Limb (tissue), 2 donors: ENCODE measurements around the gene ISY1.
A peak's percentile ranks its signal among the peaks of the same experiment; 100 is the strongest.
"Not testable (repeated sequence)": the region's sequence is repeated elsewhere in the genome, so short reads cannot be mapped to it uniquely, and the experiment has no call there.

ENCODE experiments used
- DNase-seq, 2 donors: peaks; one replicate each; pipeline ENCODE4 v3.0.0-alpha.2; 2016; ENCODE audit errors: extremely low spot score in 2 of 2

ISY1 gene

DNA sequence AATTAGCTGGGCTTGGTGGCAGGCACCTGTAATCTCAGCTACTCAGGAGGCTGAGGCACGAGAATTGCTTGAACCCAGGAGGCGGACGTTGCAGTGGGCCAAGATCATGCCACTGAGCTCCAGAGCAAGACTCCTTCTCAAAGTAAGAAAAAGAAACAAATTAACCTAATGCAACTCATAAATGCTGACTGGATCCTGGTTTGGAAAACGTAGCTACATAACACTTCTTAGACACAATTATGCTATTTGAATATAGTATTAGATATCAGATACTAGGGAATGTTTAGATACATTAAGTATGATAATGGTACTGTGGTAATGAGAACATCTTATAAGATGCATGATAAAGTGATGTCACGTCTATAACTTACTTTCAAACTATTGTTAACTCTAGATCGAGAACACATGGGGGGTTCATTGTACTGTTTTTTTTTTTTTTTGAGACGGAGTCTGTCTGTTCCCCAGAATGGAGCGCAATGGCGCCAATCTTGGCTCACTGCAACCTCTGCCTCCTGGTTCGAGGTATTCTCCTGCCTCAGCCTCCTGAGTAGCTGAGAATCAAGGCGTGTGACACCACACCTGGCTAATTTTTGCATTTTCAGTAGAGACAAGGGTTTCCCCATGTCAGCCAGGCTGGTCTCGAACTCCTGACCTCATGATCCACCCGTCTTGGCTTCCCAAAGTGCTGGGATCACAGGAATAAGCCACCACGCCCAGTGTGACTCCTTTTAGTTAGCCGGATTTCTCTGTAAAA lies 5.9 kb upstream of the ISY1 start:
- DNase-seq, result no peak

DNA sequence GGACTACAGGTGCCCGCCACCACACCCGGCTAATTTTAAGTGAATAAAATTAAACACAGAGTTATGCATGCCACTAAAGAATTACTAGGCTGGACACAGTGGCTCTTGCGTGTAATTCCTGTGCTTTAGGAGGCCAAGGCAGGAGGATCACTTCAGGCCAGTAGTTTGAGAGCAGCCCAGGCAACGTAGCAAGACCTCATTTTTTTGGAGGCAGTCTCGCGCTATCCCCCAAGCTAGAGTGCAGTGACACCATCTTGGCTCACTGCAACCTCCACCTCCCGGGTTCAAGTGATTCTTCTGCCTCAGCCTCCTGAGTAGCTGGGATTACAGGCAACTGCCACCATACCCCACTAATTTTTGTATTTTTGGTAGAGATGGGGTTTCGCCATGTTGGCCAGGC lies 4.7 kb upstream of the ISY1 start:
- not testable (repeated sequence) for DNase-seq

DNA sequence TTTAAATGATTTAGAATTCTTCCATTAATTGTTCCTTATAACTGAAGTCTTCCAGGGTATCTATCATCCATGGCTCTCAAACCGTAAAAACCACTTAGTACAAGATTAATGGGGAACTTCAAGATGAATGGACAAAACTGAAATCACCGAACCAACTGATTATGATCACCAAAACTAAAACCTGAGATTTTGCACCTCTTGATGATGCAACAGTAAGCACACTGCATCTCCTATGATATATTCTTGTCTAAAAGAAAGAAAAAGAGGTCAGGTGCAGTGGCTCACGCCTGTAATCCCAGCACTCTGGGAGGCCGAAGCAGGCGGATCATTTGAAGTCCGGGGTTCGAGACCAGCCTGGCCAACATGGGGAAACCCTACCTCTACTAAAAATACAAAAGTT lies 3.6 kb upstream of the ISY1 start:
- no peak for DNase-seq

DNA sequence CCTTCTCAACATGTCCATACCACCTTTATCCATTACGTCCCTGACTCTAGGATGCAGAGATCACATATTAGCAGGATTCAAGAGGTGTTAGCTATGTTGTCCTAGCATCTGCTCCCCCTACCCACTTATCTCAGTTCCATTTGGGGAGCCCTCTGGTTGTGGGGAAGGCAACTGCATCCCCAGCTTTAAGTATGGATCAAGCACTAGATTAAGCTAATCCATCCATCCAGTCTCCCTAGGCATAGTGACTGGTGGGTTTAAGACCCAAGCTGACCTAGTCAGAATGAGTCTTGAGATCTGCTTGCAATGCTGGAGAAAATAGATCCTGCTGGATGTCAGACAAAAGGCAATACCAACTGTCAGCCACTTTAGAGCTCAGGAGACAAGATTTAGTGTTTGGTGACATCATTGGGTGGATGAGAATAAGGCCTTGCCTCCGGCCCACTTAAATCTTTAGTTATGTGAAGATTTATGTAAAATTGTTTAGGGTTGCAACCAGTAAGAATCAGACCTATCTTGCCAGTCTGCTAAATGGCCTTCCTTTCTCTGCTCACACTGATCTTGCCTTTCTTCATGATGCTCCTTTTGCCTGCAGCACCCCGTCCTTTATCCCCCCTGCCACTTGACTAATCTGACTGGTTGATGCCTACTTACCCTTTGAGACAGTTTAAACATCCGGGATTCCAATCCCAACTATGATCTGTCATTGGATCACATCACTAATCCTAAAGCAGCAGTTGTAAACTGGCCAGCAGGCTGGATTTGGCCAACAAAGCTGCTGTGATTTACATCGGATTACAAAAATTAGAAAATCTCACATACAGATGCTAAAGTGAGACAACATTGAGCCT lies 2.1 kb upstream of the ISY1 start:
- DNase-seq, result no peak

DNA sequence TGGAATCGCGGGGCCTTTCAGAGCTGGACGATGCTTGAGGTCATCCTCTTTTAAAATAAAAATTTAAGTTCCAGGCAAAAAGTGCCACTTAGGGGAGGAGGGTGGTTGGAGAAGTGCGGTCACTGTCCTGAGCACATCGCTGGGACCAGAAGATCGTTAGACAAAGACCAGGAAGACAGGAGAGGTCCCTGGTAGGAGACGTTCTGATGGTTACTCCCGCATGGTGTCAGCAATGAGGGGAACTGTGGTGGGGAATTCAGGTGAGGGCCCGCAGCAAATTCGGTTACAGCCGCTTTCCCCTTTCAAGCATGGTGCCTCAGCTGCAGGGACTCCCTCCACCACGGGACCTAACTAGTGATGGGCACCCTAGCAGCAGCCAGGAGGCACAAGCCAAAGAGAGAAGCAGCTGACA lies 1.0 kb upstream of the ISY1 start:
- peak in 1 of 2 donors; percentile 37 for DNase-seq

DNA sequence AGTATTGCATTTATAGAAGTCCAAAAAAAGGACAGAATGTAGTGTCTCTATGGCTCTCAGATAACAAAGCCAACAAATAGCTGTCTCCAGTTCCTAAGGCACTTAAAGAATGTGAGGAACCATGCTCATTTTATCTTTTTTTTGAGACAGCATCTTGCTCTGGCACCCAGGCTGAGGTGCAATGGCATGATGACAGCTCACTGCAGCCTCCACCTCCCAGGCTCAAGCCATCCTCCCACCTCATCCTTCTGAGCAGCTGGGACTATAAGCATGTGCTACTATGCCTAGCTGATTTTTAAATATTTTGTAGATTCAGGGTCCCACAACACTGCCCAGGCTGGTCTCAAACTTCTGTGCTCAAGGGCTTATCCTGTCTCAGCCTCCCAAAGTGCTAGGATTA lies 16.1 kb downstream of the ISY1 start:
- no peak for DNase-seq

DNA sequence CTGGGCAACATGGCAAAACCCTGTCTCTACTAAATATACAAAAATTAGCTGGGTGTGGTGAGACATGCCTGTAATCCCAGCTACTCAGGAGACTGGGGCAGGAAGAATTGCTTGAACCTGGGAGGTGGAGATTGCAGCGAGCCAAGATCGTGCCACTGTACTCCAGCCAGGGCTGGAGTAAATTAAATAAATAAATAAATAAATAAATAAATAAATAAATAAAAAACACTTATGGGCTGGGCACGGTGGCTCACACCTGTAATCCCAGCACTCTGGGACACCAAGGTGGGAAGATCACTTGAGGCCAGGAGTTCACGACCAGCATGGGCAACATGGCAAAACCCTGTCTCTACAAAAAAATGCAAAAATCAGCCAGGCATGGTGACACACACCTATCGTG lies 19.9 kb downstream of the ISY1 start:
- DNase-seq, result not testable (repeated sequence)

DNA sequence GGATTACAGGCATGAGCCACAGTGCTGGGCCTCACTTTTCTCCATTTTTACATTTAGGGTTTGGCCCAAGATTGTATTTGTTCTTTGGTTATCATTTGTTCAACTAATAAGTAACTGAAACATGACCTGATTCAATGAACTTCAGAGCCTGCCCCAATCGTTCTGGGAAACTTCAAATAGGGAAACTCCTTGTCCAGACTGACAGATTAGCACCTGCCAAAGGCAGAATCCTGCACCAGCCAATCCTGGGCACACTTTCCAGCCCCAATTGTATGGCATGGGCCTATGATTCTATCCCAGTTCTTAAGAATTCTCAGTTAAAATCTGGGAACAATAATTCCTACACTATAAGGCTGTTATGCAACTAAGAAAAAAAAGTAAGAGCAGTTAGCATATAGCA lies 21.0 kb downstream of the ISY1 start:
- DNase-seq, result no peak

DNA sequence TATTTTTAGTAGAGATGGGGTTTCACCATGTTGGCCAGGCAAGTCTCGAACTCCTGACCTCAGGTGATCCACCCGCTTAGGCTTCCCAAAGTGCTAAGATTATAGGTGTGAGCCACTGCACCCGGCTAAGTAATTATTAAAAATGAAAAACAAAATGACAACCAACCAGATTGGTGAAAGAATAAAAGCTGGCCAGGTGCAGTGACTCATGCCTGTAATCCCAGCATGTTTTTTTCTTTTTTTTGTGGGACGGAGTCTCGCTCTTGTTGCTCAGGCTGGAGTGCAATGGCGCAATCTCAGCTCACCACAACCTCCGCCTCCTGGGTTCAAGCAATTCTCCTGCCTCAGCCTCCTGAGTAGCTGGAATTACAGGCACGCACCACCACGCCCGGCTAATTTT lies 24.6 kb downstream of the ISY1 start:
- DNase-seq, result not testable (repeated sequence)

DNA sequence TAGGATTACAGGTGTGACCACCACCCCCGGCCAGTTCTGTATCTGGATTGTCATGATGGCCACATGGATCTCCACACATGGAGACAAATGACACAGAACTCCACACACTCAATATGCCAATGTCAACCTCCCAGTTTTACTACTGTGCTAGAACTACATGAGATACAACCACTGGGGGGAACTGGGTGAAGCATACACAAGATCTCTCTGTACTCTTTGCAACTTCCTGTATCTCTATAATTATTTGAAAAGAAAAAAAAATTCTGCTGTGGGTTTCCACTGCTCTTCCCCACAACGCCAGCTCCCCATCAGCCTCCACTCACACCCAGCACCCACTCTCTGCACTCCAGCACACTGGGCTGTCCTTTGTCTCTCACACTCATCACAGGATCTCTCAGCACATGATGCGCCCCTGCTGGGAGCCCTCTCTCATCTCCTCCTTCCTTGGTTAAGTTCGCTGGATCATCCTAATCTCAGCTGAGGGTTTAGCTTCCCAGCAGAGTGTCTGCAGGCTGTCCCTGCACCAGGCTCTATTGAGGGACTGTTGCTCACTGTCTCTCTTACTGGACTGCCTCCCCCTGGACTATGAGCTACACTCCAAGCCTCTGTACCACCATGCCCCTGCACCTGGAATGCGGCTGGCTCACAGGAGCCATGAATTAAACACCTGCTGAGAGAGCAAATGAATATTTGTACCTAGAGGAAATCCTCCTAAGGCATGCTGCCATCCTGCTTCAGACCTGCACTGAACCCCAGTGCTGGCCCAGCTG lies 28.6 kb downstream of the ISY1 start:
- no peak for DNase-seq

DNA sequence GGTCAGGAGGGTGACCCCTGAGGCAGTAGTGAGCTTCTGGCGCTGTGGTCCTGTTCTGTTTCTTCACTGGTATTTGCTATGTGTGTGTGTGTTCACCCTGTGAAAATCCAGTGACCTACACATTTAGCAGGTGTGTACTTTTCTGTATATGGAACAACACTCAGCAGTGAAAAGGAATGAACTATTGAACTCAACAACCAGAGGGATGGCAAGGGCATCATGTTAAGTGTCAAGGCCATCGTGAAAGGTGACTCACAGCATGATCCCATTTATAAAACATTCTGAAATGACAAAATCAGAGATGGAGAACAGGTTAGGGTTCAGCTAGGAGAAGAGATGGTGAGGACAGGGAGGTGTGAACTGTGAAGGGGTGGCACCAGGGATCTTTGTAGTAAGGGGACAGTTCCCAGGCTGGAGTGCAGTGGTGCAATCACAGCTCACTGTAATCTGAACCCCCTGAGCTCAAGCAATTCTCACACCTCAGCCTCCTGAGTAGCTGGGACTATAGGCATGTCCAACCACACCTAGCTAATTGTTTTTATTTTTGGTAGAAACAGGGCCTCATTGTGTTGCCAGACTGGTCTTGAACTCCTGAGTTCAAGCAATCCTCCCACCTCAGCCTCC lies 29.3 kb downstream of the ISY1 start:
- no peak for DNase-seq

DNA sequence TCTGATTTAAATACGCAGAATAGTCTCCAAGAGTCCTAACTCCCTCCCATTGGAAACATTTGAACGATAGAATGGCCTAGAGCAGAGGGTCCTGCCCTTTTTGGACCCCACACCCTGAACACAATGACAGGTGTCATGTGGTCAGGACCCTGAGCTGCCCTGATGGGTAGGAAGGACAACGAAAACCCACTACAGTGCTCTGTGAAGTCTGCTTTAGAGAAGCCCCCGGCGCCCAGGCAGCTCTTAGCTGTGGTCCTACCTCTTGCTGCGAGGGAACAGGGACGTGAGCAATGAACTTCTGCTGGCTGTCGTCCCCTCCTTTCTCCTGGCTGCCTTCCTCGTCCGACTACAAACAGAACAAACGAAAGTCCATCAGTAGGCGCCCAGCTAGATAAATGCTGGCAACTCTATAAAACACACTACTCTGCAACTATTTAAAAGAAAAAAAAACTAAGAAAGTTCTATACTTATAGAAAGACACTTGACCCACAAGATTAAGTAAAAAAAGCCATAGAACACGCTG lies 30.5 kb downstream of the ISY1 start:
- no peak for DNase-seq

DNA sequence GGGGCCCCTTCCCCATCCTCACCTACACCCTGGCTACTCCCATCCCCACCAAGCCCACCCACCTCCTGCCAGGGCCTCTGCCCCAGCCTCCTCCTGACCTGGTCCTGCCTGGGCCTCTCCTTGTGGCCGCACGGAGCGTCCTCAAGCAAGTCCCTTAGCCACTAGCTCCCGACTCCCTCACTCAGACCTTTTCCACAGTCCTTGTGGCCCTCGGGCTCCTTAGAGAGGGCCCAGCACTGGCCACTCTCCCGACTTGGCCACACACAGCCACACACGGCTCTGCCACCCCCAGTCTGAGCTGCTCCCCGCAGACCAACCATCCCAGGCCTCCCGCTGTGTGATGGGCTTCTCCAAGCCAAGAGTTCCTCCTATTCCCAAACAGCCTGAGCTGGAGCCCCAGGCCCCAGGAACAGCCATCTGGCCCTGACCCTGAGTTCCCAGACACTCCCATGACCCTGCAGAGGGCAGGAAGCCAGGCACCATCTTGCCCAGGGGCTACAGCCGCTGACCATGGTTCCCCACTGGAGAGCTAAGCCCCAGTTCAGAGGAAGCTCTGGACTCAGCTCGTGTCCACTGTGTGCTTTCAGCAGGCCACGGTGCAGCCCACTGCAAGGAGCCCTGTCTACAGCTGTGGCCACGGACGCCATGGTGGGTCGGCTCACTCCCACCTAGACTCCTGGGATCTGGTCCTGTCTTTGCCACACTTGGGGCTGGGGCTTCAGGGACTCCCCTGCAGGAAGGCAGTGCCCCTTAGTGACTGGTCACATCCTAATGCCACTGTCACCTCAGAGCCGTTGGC lies 32.3 kb downstream of the ISY1 start:
- no peak for DNase-seq

DNA sequence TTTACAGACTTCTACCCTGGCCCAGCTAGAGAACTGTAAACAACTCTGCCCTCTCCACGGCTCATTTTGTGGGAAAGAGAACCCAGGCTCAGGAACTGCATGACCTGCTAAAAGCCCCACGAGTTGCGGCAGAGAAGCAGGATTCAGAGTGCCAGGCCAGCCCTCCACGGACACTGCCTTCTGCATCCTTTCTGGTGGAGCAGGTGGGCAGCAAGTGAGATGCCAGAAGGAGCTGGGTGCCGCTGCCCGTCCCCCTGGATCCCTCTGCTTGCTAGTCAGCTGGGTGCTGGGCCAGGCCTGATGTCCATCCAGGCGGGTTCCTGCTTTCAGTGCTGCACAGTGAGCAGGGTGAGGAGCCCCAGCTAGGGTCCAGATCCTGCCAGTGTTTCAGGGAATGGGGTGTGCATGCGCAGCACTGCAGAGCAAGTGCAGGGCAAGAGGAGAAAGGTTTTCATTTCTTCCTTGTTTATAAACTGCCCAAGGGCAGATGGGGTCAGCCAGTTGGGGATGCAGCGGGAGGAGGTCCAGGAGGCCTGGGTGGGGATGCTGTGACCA lies 34.1 kb downstream of the ISY1 start:
- no peak for DNase-seq

DNA sequence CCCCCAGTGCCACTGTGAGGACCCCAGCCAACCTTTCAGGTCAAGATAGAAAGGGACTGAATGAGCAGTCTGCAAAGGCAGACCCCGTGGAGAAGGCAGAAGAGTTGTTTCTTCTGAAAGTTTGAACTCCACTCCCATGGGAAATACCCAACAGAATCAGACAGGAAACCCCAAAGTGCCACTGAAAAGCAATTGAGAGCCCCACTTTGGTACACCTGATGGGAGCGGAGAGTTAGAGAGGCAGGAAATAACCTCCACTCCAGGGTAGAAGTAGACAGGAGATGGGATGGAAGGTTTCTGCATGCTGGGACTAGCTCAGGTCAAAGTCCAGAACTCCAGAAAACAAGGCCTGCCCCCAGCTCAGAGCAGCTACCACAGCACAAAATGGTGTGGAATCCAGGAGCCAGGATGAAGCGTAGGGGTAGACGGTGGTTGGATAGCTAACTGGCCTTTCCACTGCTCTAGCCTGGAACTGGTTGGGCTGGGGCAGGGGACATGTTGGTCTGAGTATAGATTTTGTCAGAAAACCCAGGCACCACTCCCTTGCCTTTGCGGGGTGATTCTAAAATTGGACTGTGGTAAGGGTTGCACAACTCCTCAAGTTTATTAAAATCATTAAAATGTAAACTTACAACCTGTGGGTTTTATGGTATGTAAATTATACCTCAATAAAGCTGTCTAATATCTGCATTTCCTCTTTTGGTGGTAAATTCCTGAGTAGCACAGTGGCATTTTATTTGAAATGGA lies 37.4 kb downstream of the ISY1 start:
- no peak for DNase-seq

DNA sequence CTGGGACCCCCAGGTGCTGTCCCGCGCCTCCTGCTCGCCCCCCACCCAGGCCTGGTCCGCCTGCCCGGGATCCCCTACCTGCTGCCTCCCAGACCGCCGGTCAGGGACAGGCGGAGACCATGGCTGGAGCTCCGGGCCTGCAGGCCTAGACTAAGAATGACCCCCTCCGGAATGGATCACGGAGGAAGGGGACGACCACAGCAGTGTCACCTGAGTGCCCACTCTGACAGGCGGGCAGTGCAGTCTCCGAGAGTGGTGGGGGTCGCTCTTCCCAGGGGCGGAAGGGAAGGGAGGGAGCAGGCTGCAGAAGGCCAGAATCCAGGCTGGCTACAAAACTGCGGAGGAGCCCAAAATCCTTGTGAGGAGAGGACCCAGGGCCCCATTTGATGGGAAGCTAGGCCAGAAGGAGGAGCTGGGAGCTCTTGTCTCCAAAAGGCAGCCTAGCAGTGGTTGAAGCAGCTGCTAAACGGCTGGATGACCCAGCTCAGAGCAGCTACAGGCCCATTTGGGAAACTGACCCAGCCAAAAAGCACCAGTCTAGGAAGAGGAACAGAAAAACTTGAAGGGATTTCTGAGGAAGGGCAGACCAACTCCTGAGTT lies 38.4 kb downstream of the ISY1 start:
- no peak for DNase-seq

DNA sequence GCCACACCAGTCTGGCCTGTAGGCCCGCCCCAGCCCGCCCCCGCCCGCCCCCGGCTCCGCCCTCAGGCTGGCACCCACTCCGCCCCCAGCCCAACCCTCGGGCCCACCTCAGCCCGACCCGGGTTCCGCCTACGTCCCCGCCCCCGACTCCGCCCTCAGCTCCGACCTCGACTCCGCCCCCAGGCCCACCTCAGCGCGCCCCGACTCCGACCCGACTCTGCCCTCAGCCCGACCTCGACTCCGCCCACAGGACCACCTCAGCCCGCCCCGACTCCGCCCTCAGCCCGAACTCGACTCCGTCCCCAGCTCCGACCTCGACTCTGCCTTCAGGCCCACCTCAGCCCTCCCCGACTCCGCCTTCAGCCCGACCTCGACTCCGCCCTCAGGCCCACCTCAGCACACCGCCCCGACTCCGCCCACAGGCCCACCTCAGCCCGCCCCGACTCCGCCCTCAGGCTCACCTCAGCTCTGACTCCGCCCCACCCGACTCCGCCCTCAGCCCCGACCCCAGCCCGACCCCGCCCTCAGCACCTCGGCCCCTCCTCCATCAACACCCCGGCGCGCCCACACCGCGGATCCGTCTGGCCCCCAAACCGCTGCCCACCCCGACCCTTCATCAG lies 39.0 kb downstream of the ISY1 start, which contains the start of gene RAB43:
RAB43 (minus strand) TSS at position 13 of the 620 bp plus-strand sequence. CDS start 315 bp downstream, outside the sequence.
- peak; percentile 87 to 97 for DNase-seq

DNA sequence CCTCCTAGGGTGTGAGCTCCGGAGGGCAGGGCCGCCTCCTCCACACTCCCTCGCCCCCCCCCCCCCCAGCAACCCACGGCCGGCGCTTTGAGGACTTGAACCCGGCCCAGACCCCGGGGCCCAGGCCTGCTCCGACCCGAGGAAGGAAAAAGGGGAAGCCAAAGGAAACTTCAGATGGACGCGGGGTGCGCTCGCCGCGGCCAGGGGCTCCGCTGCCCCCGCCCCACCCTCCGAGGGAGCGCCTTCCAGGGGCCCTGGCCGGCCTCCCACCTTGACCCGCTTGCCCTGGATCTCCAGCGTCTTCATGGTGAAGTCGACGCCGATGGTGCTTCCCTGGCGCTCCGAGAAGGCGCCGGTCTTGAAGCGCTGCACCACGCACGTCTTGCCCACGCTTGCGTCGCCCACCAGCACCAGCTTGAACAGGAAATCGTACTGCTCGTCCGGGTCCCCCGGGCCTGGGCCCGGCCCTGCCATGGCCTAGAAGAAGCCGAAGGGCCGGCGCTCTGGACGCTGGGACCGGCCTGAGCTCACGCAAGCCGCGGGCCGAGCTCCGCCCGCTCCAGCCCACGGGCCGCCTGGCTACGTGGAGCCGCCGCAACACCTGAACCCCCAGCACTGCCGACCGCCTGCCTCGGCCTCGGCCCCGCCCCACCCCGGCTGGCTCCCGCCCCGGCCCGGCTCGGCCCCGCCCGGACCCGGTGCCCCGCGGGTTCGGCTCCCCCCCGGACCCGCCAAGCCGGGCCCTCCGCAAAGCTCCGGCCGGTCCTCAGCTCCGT lies 39.7 kb downstream of the ISY1 start:
- peak in 1 of 2 donors; percentile 57 for DNase-seq
